CD4-positive, alpha-beta T cell treated with Interleukin-17A for 4 hours (primary cell): ENCODE data around the gene LDAH.
"Not testable (repeated sequence)": the region's sequence is repeated elsewhere in the genome, so short reads cannot be mapped to it uniquely, and the experiment has no call there.

ENCODE experiments used
- DNase-seq: peaks from one replicate; pipeline ENCODE4 v3.0.0-alpha.2; 2020; ENCODE audit warnings: mixed read lengths

Gene LDAH

DNA sequence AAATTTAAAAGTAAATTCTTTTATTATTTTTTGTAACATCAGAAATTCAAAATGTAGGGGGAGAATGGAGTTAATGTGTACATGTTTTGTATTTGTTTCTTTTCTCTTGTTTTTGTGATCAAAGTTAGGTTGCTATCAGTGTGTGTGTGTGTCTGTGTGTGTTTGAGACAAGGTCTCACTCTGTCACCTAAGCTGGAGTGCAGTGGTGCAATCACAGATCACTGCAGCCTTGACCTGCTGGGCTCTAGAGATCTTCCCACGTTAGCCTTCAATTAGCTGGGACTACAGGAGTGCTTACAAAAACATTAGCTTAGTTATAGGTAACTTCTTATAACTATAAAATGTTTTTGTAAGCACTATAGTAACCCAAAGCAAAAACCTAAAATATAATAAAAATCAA is 105.3 kb downstream of the LDAH start:
- no peak for DNase-seq

DNA sequence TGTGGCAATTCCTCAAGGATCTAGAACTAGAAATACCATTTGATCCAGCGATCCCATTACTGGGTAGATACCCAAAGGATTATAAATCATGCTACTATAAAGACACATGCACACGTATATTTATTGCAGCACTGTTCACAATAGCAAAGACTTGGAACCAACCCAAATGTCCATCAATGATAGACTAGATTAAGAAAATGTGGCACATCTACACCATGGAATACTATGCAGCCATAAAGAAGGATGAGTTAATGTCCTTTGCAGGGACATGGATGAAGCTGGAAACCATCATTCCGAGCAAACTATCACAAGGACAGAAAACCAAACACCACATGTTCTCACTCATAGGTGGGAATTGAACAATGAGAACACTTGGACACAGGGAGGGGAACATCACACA is 106.7 kb downstream of the LDAH start:
- DNase-seq, result not testable (repeated sequence)

DNA sequence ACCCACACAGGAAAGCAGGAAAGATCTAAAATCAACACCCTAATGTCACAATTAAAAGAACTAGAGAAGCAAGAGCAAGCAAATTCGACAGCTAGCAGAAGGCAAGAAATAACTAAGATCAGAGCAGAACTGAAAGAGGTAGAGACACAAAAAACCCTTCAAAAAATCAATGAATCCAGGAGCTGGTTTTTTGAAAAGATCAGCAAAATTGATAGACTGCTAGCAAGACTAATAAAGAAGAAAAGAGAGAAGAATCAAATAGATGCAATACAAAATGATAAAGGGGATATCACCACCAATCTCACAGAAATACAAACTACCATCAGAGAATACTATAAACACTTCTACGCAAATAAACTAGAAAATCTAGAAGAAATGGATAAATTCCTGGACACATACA is 108.5 kb downstream of the LDAH start:
- not testable (repeated sequence) for DNase-seq

DNA sequence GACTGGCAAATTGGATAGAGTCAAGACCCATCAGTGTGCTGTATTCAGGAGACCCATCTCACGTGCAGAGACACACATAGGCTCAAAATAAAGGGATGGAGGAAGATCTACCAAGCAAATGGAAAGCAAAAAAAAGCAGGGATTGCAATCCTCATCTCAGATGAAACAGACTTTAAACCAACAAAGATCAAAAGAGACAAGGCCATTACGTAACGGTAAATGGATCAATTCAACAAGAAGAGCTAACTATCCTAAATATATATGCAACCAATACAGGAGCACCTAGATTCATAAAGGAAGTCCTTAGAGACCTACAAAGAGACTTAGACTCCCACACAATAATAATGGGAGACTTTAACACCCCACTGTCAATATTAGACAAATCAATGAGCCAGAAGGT is 109.3 kb downstream of the LDAH start:
- not testable (repeated sequence) for DNase-seq

DNA sequence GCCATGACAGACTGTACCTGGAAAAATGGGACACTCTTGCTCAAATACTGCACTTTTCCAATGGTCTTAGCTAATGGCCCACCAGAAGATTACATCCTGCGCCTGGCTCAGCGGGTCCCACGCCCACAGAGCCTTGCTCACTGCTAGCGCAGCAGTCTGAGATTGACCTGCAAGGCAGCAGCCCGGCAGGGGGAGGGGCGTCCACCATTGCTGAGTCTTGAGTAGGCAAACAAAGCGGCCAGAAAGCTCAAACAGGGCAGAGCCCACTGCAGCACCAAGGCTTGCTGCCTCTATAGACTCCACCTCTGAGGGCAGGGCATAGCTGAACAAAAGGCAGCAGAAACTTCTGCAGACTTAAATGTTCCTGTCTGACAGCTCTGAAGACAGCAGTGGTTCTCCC is 111.3 kb downstream of the LDAH start:
- not testable (repeated sequence) for DNase-seq

DNA sequence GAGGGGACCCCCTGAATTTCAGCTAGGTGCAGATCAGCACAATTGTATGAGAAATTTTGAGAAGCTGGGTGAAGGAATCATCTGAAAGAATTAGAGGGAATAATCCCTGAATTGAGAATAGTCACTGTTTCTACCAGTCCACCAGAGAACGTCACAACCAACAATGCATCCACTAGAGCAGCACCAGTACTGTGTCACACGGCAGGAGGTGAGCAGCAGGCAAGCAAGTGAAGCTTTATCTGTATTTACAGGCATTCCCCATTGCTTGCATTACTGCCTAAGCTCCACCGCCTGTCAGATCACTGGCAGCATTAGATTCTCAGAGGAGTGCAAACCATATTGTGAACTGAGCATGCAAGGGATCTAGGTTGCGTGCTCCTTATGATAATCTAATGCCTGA is 115.3 kb downstream of the LDAH start:
- DNase-seq, result no peak

DNA sequence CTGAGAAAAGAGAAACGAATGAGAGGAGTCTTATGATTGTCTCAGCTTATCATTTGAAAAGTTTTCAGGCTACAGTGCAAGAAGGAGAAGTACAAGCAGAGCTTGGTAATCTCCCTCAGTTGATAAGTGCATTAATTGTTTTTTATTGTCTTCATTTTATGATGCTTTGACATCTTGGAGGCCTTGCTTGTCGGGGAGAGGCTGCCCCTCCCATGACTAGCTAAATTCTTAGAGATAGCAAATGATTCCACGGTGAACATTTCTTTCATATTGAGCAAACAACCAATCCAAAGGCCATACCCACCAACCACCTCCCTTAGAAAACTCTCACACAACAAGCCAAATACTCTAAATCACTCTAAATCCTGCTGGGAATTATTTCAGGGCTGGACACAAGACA is 116.1 kb downstream of the LDAH start:
- no peak for DNase-seq

DNA sequence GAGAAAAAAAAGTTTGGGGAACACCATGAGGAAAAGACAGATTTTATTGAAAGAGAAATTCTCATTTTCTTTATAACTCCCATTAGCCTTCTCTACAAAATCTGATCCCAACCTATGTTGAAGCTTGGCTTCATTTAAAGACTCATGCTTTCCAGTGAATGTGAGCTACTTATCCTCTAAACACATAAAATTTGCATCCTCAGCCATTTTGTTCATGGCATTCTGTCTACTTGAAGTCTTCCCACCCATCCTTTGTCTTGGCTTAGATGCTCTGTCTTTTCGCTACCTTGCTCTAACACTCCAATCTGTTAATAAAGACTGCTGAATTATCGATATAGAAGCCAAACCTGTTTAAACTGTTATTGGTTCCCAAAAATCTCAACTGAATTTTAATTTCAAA is 116.7 kb downstream of the LDAH start:
- no peak for DNase-seq

DNA sequence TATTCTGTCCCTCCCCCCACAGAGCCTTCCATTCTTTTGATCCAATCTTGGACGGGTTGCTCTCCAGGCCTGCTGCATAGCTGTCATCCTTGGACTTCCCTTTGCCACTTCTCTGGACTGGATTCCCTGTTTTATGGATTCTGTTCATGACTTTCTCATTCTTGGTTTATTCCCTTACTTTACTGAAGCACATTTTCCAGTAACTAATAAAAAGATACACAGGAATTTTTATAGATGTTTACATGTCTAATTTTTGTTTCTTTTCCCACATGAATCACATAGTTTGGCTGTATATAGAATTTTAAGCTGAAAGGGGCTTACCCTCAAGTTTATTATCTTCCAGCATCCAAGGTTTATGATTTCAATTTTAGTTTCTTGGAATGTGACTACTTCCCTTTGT is 118.0 kb downstream of the LDAH start:
- no peak for DNase-seq

DNA sequence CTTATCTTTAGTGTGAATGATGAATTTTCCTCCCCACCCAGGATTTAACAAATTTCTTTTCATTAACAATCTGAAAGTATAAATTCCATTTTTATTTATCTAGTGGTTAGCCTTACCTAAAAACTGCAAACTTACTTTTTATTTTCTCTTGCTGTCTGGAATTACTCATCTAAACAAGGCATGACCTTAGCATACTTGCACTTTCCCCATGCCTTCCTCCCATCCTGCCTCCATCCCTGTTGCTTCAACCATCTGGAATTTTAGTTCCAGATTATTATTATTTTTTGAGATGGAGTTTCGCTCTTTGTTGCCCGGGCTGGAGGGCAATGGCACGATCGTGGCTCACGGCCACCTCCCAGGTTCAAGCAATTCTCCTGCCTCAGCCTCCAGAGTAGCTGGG is 120.3 kb downstream of the LDAH start:
- no peak for DNase-seq

DNA sequence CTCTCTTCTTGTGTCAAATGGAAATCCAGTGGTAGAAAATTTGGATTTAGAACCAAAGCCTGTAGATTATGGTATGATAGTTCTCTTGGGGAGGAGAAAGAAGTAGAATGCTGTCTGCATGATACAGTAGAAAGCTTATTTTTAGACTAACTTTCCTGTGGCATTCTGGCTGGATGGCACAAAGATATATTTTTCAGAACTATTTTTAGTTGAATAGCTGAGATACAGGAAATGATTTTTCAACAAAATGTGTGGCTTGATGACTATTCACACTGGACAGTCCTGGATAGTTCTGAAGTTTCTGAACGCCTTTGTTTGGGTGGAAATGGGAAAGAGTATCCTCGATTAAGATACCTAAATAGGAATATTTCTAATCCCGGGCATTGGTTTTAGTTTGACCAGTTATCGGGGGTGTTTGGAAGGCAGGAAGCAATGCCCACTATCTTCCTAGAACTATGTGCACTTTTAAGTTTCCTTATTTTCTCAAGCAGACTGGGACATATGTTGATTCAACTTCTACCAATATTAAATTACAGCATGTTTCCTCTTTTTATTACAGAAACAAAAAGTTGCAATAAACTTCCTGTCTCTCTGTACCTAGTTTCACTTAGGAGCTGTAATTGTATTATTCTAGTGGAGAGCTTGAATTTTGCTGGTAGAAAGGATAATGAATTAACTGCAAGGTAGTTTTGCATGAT is 123.8 kb downstream of the LDAH start:
- no peak for DNase-seq

DNA sequence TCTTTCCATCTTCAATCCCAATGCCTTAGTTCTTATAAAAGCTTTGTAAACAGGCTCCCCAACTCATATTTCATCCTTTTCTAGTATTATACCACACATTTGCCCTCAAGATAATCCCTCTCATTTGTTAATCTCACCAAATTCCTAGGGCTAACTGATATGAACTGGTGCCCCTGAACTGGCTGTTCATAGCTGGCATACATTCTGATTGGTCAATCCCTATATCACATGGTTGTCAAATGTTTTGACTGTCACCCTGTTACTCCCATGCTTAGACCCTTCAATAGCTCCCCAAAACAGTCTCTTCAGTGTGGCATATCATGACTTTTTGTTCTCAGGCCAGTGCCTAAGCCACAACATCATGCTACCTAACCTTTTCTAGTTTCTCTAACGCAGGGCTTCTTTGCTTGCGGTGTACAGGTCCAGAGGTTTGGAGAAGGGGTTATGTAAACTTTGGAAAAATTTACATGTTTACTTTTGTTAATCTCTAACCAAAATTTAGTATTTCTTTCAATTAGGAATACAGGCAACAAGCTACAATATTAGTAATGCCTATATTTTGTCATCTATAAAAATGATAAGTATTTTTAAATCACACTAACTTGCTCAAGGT is 125.5 kb downstream of the LDAH start:
- no peak for DNase-seq

DNA sequence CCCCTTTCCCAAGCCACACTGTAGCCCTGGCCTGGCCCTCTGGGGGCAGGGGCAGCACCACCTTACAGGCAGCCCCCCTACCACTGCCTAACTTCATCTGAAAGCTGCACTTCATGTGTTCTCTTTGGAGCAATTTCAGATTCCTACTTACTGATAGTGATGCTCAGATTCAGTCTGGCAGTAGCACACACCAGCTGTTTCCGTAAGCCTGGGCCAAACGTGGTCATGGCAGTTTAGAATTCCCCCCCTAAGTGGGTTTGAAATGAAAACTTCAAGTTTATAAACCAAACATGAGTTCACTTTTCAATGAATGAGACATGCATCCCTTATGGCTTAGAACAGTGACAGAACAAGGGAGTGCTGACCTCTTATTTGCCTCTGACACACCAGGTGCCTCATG is 126.5 kb downstream of the LDAH start:
- DNase-seq, result no peak

DNA sequence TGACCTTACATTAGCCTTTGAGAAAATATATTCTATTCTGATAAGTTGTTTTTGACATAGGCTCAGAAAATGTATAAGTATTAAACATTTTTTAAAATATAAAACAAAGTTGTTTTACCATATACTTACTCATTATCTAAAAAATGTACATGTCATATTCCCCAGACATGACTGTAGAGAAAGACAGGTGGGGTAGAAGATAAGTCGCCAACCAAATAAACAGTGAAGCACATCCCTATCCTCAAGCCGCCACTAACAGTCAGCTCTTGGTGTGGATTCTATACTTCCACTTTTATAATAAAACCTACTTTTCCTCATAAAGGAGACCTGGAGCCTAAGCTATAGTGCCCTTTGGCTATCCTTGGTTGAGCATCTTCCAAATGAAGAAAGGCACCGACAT is 129.6 kb downstream of the LDAH start:
- DNase-seq, result no peak

DNA sequence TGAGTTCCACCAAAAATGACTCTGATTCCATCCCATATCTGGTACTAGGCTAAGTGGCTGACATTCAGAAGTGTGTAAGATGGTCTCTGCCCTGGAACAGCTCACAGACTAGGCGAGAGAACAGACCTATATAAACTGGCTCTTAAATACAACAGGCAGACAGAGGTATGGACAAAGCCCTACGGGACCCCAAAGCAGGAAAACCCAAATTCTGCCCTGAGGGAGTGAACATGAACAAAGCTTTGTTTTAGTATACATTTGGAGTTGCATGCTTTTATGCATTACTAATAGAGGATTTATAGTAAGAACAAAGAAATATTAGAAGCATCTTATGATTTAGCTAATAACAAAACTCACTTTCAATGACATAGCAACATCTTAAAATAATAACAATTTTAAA is 130.8 kb downstream of the LDAH start:
- DNase-seq, result no peak

DNA sequence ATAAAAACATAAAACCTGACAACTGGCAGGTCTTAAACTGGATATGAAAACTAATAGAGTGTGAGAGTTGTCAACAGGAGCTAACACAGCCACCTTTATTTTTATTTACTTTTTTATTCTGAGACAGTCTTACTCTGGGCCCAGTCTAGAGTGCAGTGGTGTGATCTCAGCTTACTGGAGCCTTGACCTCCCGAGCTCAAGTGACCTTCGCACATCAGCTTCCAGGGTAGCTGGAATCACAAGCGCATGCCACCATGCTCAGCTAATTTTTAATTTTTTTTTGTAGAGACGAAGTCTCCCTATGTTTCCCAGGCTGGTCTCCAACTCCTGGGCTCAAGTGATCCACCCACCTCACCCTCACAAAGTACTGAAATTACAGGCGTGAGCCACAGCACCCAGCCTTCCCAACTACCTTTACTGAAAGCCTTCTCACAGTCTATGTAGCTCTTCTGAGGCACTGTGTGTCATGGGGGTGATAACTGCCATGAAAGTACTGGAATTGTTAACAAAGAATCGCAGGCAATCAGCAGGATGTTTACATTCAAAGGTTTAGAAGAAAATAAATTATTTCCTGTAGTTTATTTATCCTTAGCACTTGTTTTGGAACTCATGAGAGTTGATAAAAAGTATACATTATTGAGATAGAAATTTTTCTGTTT is 131.7 kb downstream of the LDAH start:
- no peak for DNase-seq

DNA sequence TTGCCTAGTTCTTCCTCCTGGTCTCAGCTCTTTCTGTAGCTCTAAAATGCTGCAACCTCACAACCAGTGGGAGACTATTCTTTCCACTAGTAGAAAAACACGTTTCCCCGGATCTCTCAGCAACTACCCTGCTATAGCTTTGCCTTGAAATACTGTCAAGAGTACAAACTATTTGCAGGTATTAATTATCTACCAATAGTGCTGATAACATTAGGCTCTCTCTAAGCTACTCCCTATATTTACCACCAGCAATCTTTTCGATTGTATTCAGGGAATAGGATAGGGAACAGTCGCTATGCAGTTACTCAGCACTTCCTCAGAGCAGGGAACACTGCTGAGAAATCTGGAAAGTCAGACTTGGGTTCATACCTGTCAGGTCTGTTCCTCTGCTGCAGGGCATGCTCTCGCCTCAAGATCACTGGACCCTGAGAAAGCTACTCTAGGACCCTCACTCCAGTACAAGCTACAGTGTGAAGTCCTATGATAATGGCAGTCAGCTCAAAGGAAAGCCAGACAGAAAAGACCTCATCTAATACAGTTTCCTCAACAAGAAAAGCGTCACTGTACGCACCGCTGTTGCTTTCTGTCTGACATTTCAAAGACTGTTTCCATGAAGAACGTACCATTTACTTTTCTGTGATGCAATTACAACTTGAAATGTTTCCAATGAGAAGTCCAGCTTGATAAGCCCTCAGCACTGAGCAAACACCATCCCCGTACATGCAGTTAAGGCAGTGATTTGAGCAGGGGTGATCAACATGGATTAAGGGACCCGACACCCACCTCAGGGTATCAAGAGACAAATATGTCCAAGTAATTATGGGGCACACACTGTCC is 133.3 kb downstream of the LDAH start:
- no peak for DNase-seq

DNA sequence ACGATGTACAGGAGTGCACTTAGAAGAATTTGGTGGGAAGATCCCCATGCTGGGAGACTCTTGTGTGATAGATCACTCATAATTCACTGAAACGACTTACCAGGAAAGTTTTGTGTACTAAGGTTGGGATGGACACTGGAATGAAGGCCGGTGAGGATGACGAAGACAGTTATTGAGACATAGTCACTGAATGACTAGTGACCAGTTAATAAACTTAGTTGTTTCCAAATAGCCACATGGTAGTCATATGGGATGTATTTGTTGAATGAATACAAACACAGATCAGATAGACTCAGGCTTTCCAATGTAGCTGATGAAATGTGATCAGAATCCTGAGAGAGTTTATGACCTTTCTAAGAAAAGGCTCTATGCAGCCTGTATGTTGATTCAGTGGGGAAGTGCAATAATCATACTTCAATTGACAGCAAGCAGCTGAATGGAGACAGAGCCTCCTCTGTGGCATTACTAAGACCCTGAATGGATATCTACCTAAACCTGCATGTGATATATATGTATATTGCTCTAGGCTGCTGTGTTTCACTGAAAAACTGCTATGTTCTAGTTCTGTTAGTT is 135.6 kb downstream of the LDAH start:
- no peak for DNase-seq

DNA sequence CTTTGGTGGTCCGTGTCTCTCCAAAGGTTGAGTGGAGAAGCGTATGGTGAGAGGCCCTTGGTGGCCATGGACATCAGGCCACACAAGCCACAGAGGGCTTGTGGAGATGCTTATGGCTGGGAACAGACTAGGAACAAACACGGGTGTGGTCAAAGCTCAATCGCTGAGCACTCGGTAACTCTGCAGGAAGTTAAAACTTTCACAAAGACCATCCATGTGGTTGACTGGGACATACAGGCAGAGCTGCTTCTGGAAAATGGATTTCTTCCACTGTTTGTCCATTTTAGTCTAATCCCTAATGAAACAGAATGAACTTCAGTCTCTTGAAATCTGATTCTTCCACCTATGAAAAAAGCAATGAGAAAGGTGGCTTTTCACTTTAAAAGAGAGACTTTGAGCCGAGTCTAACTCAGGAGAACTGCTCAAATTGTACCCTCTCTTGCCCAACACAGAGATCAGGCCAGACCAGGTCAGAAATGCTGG is 138.3 kb downstream of the LDAH start:
- DNase-seq, result no peak

DNA sequence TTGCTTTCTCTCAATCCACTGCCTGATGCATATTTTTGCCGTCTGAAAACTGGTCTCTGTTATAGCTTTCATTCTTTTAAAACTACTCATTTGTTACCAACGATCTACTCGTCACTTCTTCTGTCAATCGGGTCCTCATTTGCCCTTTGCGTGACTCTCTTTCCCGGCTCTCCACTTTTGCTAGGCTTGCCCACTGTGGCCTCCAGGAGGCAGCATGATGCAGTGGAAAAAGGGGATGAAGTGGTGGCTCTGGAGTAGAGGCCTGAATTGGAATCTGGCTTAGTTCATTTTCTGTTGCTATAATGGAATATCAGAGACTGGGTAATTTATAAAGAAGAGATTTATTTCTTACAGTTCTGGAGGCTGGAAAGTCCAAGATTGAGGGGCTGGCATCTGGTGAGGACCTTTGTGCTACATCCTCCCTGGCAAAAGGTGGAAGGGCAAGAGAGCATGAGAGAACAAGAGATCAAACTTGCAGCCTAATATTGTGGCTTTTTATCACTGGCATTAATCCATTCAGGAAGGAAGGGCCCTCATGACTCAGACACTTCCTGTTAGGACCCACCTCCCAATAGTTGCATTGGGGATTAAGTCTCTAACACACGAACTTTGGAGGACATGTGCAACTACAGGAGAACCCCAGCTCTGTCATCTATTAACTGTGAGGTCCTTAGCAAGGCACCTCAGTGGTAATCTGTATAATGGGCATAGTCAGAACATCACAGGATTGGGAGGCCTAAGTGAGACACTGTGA is 140.6 kb downstream of the LDAH start:
- no peak for DNase-seq

DNA sequence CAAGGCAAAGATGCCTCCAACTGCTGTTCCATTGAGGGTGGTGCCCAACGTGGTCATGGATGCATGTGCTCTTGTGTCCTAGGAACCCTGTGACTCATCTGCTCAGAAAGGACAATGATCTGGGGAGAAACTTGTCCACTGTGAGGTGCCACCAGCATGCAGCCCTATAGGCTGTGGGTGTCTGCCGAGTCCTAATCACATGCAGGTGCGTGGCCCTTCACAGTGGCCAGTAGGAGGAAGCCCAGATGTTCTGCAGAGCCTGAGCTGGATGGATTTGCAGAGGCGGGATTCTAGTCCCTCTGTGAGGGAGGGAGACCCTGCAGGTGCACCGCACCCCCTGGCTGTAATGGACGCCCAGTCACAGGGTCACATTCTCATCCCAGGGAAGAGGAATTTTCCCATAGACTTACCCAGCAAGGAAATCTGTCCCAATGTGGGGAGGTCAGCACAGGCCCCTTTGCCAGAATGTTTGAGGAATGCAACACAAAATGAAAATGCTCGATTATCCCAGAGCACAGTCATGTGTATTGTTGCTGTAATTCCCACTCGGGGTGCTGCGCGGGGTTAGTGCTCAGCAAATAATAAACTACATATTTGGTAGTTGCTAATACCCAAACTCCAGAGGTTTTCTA is 142.0 kb downstream of the LDAH start:
- DNase-seq, result no peak

DNA sequence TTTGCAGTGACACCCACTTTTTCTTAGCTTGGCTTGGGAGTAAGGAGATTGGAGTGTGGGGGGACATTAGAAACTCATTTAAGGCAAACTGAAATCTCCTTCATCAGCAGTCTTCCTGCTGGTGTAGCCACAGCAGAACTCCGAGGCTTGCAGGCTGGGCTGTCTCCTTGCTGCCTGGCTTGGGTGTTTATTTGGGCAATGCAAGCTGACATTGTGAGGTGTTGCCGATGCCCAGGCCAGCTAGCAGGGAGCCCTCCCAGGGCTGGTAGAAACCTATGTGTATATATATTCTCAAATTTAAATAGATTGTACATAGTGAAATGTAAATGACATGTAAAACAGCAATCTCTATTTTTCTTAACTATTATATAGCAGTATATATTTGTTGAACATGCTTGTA is 144.1 kb downstream of the LDAH start:
- DNase-seq, result no peak
